ENCODE measurements around the gene ACOT11.

DNA sequence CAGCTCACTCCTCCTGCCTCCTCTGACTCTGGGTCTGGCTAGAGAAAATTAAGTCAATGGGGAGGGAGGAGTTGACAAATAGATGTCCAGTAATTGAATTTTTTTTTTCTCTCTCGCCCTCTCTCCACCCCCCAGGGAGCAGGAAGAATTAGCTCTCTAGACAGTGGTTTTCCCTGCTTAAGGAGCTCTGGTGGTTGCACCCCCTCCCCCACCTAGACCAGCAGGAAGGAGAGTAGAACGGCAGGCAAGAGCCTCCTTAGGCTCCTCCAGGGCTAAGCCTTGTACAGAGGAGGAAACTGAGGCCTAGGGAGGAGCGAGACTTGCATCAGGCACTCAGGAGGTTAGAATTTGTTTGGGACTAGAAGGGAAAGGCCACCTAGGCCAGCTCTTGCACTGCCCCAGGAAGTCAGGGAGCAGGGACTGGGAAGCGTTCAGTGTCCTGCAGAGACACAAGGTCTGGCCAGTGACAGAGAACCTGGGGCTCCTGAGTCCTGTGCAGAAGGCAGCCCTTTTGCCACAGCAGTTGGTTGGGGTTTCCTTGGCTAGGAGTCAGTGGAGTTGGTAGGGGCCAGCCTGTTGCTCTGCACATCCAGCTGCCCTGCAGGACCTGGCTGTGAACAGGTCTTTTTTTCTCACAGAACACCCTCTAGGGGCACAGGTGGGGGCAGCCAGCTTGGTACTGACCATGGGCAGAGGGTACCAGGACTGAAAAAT, 49.5 kb upstream of the ACOT11 start:
- TF ChIP-seq, protein P1, sequence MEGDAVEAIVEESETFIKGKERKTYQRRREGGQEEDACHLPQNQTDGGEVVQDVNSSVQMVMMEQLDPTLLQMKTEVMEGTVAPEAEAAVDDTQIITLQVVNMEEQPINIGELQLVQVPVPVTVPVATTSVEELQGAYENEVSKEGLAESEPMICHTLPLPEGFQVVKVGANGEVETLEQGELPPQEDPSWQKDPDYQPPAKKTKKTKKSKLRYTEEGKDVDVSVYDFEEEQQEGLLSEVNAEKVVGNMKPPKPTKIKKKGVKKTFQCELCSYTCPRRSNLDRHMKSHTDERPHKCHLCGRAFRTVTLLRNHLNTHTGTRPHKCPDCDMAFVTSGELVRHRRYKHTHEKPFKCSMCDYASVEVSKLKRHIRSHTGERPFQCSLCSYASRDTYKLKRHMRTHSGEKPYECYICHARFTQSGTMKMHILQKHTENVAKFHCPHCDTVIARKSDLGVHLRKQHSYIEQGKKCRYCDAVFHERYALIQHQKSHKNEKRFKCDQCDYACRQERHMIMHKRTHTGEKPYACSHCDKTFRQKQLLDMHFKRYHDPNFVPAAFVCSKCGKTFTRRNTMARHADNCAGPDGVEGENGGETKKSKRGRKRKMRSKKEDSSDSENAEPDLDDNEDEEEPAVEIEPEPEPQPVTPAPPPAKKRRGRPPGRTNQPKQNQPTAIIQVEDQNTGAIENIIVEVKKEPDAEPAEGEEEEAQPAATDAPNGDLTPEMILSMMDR (optimal IDR thresholded peaks at IDR 0.05 in 1 of 3, IDR thresholded peaks at IDR 0.05 in 1 of 3, conservative IDR thresholded peaks at IDR 0.05 in 1 of 3; ENCODE audit: extremely low read depth in 1 of 3, insufficient read depth in 2 of 3, low read length in 3 of 3): no peak
- no peak for TF ChIP-seq EZH2 (IDR thresholded peaks at IDR 0.05; ENCODE audit: low read length)
